Fibroblast of skin of right biceps (primary cell): ENCODE measurements around the gene PKNOX2.

ENCODE experiments used
- DNase-seq: peaks from one replicate; pipeline ENCODE4 v3.0.0-alpha.2; 2013

The PKNOX2 gene

DNA sequence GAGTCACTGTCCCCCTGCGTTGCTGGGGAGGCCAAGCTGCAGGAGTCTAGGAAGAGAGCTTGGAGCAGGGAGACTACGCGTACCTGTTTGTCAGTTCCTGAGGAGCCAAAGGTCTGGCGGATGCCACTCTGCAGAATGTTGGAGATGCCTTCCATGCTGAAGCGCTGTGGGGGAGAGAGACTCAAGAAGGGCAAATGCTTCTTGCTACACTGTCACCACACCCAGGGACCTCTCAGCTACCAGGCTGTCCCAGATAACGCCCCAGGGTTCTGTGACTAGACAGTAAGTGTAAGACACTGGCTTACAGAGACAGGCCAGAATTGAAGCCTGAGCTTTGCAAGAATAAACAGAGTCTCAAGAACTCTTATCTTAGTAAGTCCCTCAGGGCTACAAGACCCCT lies 289.5 kb downstream of the PKNOX2 start:
- no peak for DNase-seq

DNA sequence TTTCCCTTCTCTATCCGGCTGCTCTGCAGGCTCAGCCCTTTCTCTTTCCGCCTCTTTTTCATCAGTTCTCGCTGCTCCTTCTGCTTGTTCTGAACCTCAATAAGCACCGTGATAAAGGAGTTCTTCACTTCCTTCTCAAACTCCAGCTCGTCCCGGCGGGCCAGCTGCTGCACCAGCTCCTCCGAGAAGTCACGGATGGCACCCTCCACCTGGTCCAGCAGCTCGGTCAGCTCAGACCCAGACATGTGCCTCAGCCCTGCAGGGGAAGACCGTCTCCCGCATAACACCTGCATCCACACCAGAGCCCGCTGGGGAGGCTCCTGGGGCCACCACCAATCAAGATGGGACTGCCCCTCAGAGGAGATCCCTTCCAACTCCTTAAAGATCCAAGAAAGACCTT lies 291.3 kb downstream of the PKNOX2 start:
- DNase-seq = no peak

DNA sequence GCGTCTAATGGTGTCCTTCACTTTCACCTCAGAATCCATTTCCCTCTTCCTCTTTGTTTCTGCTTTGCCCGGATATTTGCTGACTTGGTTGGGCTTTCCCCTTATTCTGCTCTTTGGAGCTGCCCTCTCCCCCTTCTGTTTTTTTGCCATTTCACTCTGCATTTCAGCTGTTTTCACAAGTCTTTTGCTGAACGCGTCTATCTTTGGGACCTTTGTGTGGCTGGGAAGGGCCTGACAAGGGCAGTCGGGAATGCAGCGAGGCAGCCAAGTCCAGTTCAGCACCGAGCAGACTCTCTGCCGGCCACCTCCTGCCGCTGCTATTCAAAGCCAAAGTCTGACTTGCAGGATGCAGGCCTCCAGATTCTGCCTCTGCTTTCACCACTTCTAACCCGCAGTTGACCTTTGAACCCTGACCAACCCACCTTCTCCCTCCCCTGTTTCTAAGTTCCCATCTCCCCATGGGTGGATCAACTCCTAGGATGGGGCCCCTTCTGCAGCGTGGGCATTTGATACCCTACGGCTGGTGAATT lies 293.3 kb downstream of the PKNOX2 start:
- DNase-seq = peak; percentile 49

- DNase-seq = no peak
These were observed 295.7 kb downstream of the PKNOX2 start for GRCh38 chr11:125460275-125460674.

DNA sequence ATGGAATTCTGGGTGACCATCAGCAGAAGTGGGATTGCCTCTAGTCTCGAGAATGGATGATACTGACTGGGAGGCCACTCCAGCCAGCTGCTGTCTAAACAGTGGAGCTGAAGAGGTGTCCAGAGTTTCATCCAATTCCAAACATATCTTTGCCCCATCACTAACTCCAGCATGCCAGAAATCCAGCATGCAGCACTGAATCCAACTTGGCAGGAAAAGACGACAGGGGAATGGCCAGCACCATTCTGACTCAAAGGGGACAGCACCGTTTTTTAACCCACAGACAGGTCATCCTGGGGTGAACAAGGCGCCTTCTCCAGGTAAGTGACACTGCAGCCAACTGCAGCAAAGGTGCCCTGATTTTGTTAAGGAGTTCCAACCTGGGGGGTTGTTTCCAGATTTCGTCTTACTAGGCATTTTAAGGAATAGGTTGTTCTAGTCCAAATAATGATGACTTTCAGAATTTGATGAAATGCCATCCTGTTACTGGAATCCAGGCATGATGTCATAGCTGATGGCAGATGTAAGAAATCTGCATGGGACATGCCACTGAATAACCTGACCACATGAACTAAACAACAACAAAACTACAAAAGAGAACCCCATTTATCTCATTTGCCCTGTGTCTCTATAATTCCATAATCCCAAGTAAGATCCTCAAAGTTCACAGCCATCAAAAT lies 299.2 kb downstream of the PKNOX2 start:
- DNase-seq = no peak

DNA sequence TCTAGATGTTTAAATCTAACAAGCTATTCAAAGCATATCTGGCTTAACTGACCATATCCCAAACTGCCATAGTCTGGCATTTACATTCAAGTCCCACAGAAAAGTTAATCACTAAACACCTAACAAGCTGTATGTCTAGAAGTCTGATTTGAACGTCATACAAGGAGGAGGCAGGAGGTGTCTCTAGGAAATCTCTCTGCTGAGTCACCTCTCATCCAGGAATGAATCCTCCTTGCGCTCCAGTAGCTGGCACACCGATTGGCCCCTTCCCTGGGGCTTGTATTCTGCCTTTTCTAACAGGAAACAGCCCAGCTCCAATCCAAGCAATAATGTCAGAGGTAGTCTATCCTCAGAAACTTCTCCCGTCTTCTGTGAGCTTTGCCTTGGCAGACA lies 299.7 kb downstream of the PKNOX2 start:
- DNase-seq = peak; percentile 32

DNA sequence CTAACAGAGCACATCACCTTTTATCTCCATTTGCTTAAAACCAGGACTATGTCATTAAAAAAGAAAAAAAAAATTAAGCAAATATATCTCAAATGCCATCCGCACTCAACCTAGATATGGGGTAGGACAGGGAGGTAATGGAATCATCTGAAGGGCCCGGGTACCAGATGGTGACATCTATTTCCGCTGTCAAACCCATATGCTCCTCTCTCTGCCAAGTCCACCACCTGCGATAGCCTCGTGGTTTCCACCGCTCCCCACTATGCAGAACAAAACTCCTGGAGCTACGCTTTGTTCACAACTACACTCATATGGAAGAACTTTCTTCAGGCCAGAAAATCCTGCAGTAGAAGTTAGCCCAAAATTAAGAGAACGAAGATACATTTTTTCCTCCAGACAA lies 300.1 kb downstream of the PKNOX2 start:
- DNase-seq = no peak

DNA sequence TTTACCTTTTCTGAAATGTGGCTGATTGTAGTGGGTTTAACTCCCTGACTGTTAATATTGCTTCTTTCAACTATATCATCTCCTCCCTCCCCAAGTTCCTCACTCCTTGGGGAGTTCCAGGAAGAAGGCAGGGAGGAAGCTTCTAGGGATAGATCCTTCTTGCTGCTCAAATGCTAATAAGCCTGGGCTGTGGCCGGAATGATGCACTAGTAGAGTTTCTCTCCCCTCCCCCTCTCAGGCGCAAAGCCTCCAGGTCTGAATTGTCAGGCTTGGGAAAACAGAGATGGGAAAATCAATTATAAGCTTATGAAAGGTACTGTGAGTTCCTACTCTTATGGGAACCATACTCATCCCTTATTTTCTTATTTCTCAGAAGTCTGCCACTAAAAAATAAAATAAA lies 300.7 kb downstream of the PKNOX2 start:
- no peak for DNase-seq

DNA sequence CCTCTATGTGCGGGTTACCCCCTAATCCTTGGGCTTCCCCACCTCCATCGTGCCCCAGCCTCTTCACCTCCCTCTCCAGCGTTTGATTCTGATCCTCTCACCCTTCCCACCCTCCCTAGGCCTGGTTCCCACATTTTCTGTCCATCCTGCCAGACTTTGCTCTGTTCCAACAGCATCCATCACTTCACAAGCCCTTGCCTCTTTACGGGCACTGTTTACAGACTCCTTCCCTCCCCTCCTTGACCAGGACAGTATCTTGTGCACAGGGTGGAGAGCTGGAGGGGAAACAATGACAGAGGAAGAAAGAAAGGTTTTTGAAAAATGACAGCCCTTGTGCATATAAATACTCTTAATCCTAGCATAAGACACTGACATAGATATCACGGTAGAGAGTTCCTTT lies 301.1 kb downstream of the PKNOX2 start:
- DNase-seq = no peak

DNA sequence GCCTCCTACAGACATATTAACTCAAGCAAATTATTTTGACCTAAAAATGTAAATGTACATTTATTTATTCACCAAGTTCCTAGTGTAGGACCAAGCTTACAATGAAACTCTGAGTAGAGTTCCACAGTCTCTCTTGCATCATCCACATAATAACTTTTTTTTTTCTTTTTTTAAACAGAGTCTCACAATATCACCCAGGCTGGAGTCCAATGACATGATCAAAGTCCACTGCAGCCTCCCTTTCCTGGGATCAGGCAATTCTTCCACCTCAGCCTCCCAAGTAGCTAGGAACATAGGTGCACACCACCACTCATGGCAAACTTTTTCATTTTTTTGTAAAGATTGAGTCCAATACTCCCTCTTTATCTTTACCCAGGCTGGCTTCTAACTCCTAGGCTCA lies 303.5 kb downstream of the PKNOX2 start:
- DNase-seq = no peak

GRCh38 chr11:125468852-125469251 lies 304.3 kb downstream of the PKNOX2 start:
- DNase-seq = no peak

GRCh38 chr11:125470355-125470754 lies 305.8 kb downstream of the PKNOX2 start:
- no peak for DNase-seq

DNA sequence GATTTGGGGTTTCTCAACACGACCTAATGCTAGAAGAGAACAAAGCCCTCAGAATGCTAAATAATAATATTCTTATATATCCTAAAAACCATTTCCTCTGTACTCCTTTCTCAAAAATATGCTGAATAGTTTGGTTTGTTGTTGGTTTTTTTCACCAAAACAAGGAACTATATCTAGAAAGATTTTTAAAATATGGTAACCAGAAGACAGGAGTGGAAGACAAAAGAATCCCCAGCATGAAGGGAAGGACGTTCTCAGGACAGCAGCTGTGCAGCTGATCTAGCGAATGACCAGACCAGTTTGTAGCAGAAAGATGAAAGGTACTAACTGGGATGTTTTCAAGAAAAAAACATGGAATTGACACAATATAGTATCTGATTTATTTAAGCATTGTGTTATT lies 312.2 kb downstream of the PKNOX2 start:
- DNase-seq = no peak

GRCh38 chr11:125479137-125479536 lies 314.6 kb downstream of the PKNOX2 start:
- no peak for DNase-seq

DNA sequence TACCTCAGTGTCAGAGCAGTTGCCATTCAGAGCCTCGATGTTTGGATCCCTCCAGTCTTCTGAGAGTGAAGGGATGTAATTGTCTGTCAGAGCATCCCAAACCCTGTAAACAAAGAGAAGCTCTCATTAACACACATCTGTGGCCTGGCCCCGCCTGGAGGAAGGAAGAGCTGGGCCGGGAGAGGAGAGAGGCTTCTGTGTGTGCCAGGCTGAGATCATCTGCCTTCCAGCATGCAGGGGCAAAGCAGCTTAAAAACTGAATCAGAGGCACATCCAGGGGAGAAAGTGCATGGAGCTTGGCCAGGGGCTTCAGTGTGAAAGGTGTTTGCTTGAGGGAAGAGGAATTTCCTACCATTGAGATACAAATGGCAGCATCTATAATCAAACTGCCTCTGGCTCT lies 317.0 kb downstream of the PKNOX2 start:
- no peak for DNase-seq
